Mesendoderm (in vitro differentiated cells): ENCODE results near the gene SCG5.
A peak's percentile ranks its signal among the peaks of the same experiment; 100 is the strongest.
"Not testable (repeated sequence)": the region's sequence is repeated elsewhere in the genome, so short reads cannot be mapped to it uniquely, and the experiment has no call there.

Source experiments
- DNase-seq: peaks from one replicate; pipeline ENCODE4 v3.0.0; 2013
- H2AK5ac ChIP-seq: 2 replicates; pipeline ENCODE4 v1.6.1; 2013; ENCODE audit warnings: low read length, inconsistent platforms
- H2BK120ac ChIP-seq: 2 replicates; pipeline ENCODE4 v1.6.1; 2013; ENCODE audit warnings: low read depth, mild to moderate bottlenecking, low read length, moderate library complexity, mixed read lengths
- H2BK15ac ChIP-seq: replicated peaks from 2 replicates; pipeline ENCODE4 v1.6.1; 2013; ENCODE audit warnings: low read depth, mild to moderate bottlenecking, moderate library complexity
- H2BK5ac ChIP-seq: 2 replicates; pipeline ENCODE4 v1.6.1; 2013; ENCODE audit warnings: low read length, inconsistent platforms
- H3K18ac ChIP-seq: 2 replicates; pipeline ENCODE4 v1.6.1; 2013; ENCODE audit warnings: mild to moderate bottlenecking, low read length, mixed read lengths
- H3K23ac ChIP-seq: one replicate; pipeline ENCODE4 v1.6.1; 2013; ENCODE audit warnings: low read length
- H3K27ac ChIP-seq: 2 replicates; pipeline ENCODE4 v1.5.1; 2013; ENCODE audit warnings: low read depth, mild to moderate bottlenecking, inconsistent platforms, low read length, moderate library complexity
- H3K27me3 ChIP-seq: 2 replicates; pipeline ENCODE4 v1.6.1; 2013; ENCODE audit warnings: low read length, control low read depth, mild to moderate bottlenecking, inconsistent platforms; ENCODE audit not compliant: insufficient read depth, poor library complexity
- H3K36me3 ChIP-seq: 2 replicates; pipeline ENCODE4 v1.6.1; 2013; ENCODE audit warnings: low read length, inconsistent platforms; ENCODE audit not compliant: control insufficient read depth, insufficient read depth
- H3K4ac ChIP-seq: one replicate; pipeline ENCODE4 v1.6.1; 2013; ENCODE audit warnings: low read depth, mild to moderate bottlenecking, low read length, moderate library complexity
- H3K4me1 ChIP-seq: 2 replicates; pipeline ENCODE4 v1.6.1; 2013; ENCODE audit warnings: low read depth, low read length, inconsistent platforms; ENCODE audit not compliant: control insufficient read depth
- H3K4me2 ChIP-seq: 2 replicates; pipeline ENCODE4 v1.6.1; 2013; ENCODE audit warnings: low read length
- H3K4me3 ChIP-seq: 2 replicates; pipeline ENCODE4 v1.5.1; 2013; ENCODE audit warnings: mild to moderate bottlenecking, low read length
- H3K56ac ChIP-seq: one replicate; pipeline ENCODE4 v1.6.1; 2013; ENCODE audit warnings: low read length
- H3K79me1 ChIP-seq: 2 replicates; pipeline ENCODE4 v1.6.1; 2013; ENCODE audit warnings: low read length, inconsistent platforms
- H3K79me2 ChIP-seq: 2 replicates; pipeline ENCODE4 v1.6.1; 2013; ENCODE audit warnings: mild to moderate bottlenecking, low read length; ENCODE audit not compliant: control insufficient read depth, insufficient read depth
- H3K9ac ChIP-seq: 2 replicates; pipeline ENCODE4 v1.6.1; 2013; ENCODE audit warnings: low read length, inconsistent platforms
- H4K5ac ChIP-seq: one replicate; pipeline ENCODE4 v1.6.1; 2013; ENCODE audit warnings: low read length
- H4K8ac ChIP-seq: one replicate; pipeline ENCODE4 v1.6.1; 2013; ENCODE audit warnings: low read depth, mild to moderate bottlenecking, control low read depth, low read length, moderate library complexity
- WGBS: extraction: QIAGEN DNeasy Blood & Tissue Kit; methylation state at CpG from one replicate; pipeline ENCODE4 v1.1.7; 2013; ENCODE audit warnings: low lambda C conversion rate, missing lambda C conversion rate; ENCODE audit not compliant: insufficient coverage; ENCODE audit errors: extremely low coverage; 5-methylcytosine and 5-hydroxymethylcytosine counted together

The SCG5 gene

GRCh38 chr15:32615051-32615870 is 26.2 kb upstream of the SCG5 start, which contains the start of gene ARHGAP11A:
Gene ARHGAP11A, plus strand, starts transcription at chr15:32615504. Its CDS starts 708 bp downstream, at chr15:32616212.
- DNase-seq = peak; percentile 96
- H3K27ac ChIP-seq = peak within 1 kb of the TSS; percentile 77
- H2AK5ac ChIP-seq, H3K36me3 ChIP-seq, H3K23ac ChIP-seq, H2BK120ac ChIP-seq, H3K27me3 ChIP-seq, H2BK15ac ChIP-seq, H3K4me1 ChIP-seq, H4K5ac ChIP-seq, H3K4me2 ChIP-seq, H3K79me1 ChIP-seq, H2BK5ac ChIP-seq: not testable (repeated sequence)
- peak within 1 kb of the TSS; percentile 74 for H3K9ac ChIP-seq
- H3K4ac ChIP-seq = peak within 1 kb of the TSS; percentile 77
- WGBS = no CpG with 5 or more reads among the region's 43 CpGs
- H3K18ac ChIP-seq = peak within 1 kb of the TSS; percentile 68
- peak within 1 kb of the TSS; percentile 90 for H3K56ac ChIP-seq
- H3K79me2 ChIP-seq = peaks cover 19% of the 10 kb centered on the region
- H4K8ac ChIP-seq = peak within 1 kb of the TSS; percentile 76
- peak within 1 kb of the TSS; percentile 45 for H3K4me3 ChIP-seq

- Histone ChIP-seq H3K79me2 (peaks cover 19% of the 10 kb centered on the region), H3K4me3 (peak overlapping the region; percentile 45), H3K4ac (peak overlapping the region; percentile 77), H3K56ac (peak overlapping the region; percentile 90), H3K9ac (peak overlapping the region; percentile 74)
- H3K36me3 ChIP-seq, H4K8ac ChIP-seq, H3K23ac ChIP-seq, H3K27me3 ChIP-seq, H3K18ac ChIP-seq, H3K4me2 ChIP-seq, H3K79me1 ChIP-seq, H2BK15ac ChIP-seq, H3K27ac ChIP-seq, H2BK120ac ChIP-seq, H2AK5ac ChIP-seq, H4K5ac ChIP-seq, H3K4me1 ChIP-seq, H2BK5ac ChIP-seq: not testable (repeated sequence)
- no CpG with 5 or more reads among the region's 24 CpGs for WGBS
- peak; percentile 23 for DNase-seq
Measured at GRCh38 chr15:32615871-32616426, 25.6 kb upstream of the SCG5 start.

- Histone ChIP-seq H2BK120ac (no peak overlapping the region), H4K5ac (no peak overlapping the region), H3K23ac (no peak overlapping the region), H3K4me1 (peaks cover 1% of the 10 kb centered on the region), H3K36me3 (peaks cover 9% of the 10 kb centered on the region), H3K27ac (no peak overlapping the region), H3K18ac (no peak overlapping the region), H3K27me3 (no peaks in the 10 kb centered on the region), H3K79me2 (no peaks in the 10 kb centered on the region), H3K4ac (no peak overlapping the region), H3K4me3 (no peak overlapping the region), H4K8ac (no peak overlapping the region), H2AK5ac (no peak overlapping the region), H2BK5ac (no peak overlapping the region), H2BK15ac (no peak overlapping the region), H3K9ac (no peak overlapping the region), H3K4me2 (no peak overlapping the region), H3K56ac (no peak overlapping the region), H3K79me1 (peaks cover 1% of the 10 kb centered on the region)
- no CpG with 5 or more reads among the region's 3 CpGs for WGBS
- no peak for DNase-seq
Measured at GRCh38 chr15:32636410-32636809, 5.1 kb upstream of the SCG5 start.

GRCh38 chr15:32636908-32637567 is 4.5 kb upstream of the SCG5 start:
- no peak for DNase-seq
- peaks cover 1% of the 10 kb centered on the region for H3K79me1 ChIP-seq
- no peak overlapping the region for H4K5ac ChIP-seq
- no peaks in the 10 kb centered on the region for H3K79me2 ChIP-seq
- H3K18ac ChIP-seq = no peak overlapping the region
- H3K56ac ChIP-seq = no peak overlapping the region
- H3K9ac ChIP-seq = no peak overlapping the region
- no peak overlapping the region for H3K4ac ChIP-seq
- H3K27me3 ChIP-seq = no peaks in the 10 kb centered on the region
- H2AK5ac ChIP-seq = no peak overlapping the region
- WGBS = no CpG with 5 or more reads among the region's 8 CpGs
- no peak overlapping the region for H3K4me2 ChIP-seq
- H3K4me3 ChIP-seq = no peak overlapping the region
- H2BK15ac ChIP-seq = no peak overlapping the region
- H3K27ac ChIP-seq = no peak overlapping the region
- no peak overlapping the region for H3K23ac ChIP-seq
- H4K8ac ChIP-seq = no peak overlapping the region
- peaks cover 9% of the 10 kb centered on the region for H3K36me3 ChIP-seq
- no peak overlapping the region for H2BK5ac ChIP-seq
- H3K4me1 ChIP-seq = peaks cover 1% of the 10 kb centered on the region
- no peak overlapping the region for H2BK120ac ChIP-seq

GRCh38 chr15:32637704-32638103 is 3.8 kb upstream of the SCG5 start:
- Histone ChIP-seq H3K27me3 (no peaks in the 10 kb centered on the region), H3K36me3 (peaks cover 9% of the 10 kb centered on the region), H3K9ac (no peak overlapping the region), H3K4me1 (peaks cover 4% of the 10 kb centered on the region), H2BK15ac (no peak overlapping the region), H4K8ac (no peak overlapping the region), H3K79me2 (no peaks in the 10 kb centered on the region), H2BK5ac (no peak overlapping the region), H3K4me3 (no peak overlapping the region), H2BK120ac (no peak overlapping the region), H3K79me1 (peaks cover 1% of the 10 kb centered on the region), H3K27ac (no peak overlapping the region), H2AK5ac (no peak overlapping the region), H3K4ac (no peak overlapping the region), H3K23ac (no peak overlapping the region), H3K18ac (no peak overlapping the region), H3K56ac (no peak overlapping the region), H4K5ac (no peak overlapping the region), H3K4me2 (no peak overlapping the region)
- DNase-seq = no peak
- WGBS = no CpG with 5 or more reads among the region's 1 CpG
